ENCODE results near the gene KCNJ1. TPM values are rescaled to one million over a fixed set of nuclear protein-coding genes. Genes with fewer than 3 reads are reported as not detected.

The KCNJ1 gene
- total RNA-seq, 1 donor from 2014 or later, result not detected

DNA sequence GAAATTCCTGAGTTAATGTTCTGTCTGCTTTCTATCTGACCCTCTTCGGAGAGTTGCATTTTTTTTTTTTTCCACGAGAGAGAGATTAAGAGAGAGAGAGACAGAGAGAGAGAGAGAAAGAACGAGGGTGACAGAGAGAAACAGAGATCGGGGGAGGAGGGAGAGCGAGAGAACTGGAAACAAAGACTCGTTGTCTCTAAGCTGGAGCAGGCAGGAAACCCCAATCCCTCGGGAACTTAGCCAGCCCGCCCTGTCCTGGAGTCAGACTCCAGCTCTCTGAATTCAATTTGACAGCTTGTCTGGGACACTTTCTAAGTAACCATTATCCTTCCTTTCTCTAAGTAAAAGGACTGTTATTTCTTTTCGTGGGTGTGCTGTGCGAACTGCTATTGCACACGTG lies 76.9 kb downstream of the KCNJ1 start:
- Mint-ChIP-seq H3K27me3 (ENCODE audit: low read depth) (peaks cover 15% of the 10 kb centered on the region), H3K9me3 (no peaks in the 10 kb centered on the region), H3K27ac (peak overlapping the region; percentile 94), H3K36me3 (no peaks in the 10 kb centered on the region), H3K4me1 (peaks cover 28% of the 10 kb centered on the region), H3K4me3 (peak overlapping the region; percentile 46)
- TF ChIP-seq, protein P1, sequence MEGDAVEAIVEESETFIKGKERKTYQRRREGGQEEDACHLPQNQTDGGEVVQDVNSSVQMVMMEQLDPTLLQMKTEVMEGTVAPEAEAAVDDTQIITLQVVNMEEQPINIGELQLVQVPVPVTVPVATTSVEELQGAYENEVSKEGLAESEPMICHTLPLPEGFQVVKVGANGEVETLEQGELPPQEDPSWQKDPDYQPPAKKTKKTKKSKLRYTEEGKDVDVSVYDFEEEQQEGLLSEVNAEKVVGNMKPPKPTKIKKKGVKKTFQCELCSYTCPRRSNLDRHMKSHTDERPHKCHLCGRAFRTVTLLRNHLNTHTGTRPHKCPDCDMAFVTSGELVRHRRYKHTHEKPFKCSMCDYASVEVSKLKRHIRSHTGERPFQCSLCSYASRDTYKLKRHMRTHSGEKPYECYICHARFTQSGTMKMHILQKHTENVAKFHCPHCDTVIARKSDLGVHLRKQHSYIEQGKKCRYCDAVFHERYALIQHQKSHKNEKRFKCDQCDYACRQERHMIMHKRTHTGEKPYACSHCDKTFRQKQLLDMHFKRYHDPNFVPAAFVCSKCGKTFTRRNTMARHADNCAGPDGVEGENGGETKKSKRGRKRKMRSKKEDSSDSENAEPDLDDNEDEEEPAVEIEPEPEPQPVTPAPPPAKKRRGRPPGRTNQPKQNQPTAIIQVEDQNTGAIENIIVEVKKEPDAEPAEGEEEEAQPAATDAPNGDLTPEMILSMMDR (IDR thresholded peaks at IDR 0.05; ENCODE audit: unreplicated experiment), result no peak
- peak in 1 of 2 experiments; percentile 48 for DNase-seq (ENCODE audit: low spot score in 2 of 2, unreplicated experiment in 2 of 2)

- Mint-ChIP-seq H3K27me3 (ENCODE audit: low read depth) (peaks cover 17% of the 10 kb centered on the region), H3K9me3 (no peaks in the 10 kb centered on the region), H3K36me3 (no peaks in the 10 kb centered on the region), H3K27ac (peak overlapping the region; percentile 94), H3K4me3 (no peak overlapping the region), H3K4me1 (peaks cover 27% of the 10 kb centered on the region)
- TF ChIP-seq, protein P1 (IDR thresholded peaks at IDR 0.05; ENCODE audit: unreplicated experiment), result no peak
- DNase-seq (ENCODE audit: low spot score in 2 of 2, unreplicated experiment in 2 of 2), result no peak
These were observed 77.5 kb downstream of the KCNJ1 start for GRCh38 chr11:128789497-128790150.

Other genes with a start within 250 kb of the KCNJ1 start
- gene FLI1, start 173.2 kb downstream of the KCNJ1 start, total RNA-seq, result 4.5 to 5.8 TPM (median 5.3 TPM) in 3 replicates
- gene KCNJ5, start 24.1 kb upstream of the KCNJ1 start, total RNA-seq, result 0.09 to 0.23 TPM (median 0.11 TPM) in 3 replicates
- 0.45 to 0.68 TPM (median 0.47 TPM) in 3 replicates for gene TP53AIP1, start 75.6 kb upstream of the KCNJ1 start, total RNA-seq